C4-2B (cell line): ENCODE results near the gene TMC2.

Experiments
- CTCF ChIP-seq: fragments of 450-650 bp; conservative IDR thresholded peaks from 2 replicates; pipeline ENCODE4 v1.5.1; 2017; ENCODE audit warnings: mild to moderate bottlenecking
- ZFX ChIP-seq: fragments of 450-650 bp; IDR thresholded peaks from 2 replicates; pipeline ENCODE4 v1.6.1; 2017

GRCh38 chr20:2610326-2610725 is 74.0 kb downstream of the TMC2 start:
- no peak for TF ChIP-seq CTCF
- no peak for TF ChIP-seq ZFX
